ENCODE data around the gene LOXHD1. TPM values are rescaled to one million over a fixed set of nuclear protein-coding genes. Genes with fewer than 3 reads are reported as not detected.

Gene LOXHD1
- total and polyA plus RNA-seq, 2 of the 4 experiments (the other 2 are of a cell fraction) = not detected

- 20% methylated on average over 1 of the region's 6 CpGs; no CpG with 5 or more reads in 1 of the 2 experiments for WGBS, 2 experiments (ENCODE audit: extremely low coverage in 2 of 2, insufficient read length in 1 of 2)
These were observed 17.6 kb downstream of the LOXHD1 start for GRCh38 chr18:46639386-46639785.

More at GRCh38 chr18:46639386-46639785, 17.6 kb downstream of the LOXHD1 start:
- Histone ChIP-seq H3K9me1 (ENCODE audit: insufficient read depth, low read length) (no peaks in the 10 kb centered on the region), H2BK15ac (ENCODE audit: low read depth, low read length) (no peak overlapping the region), H2AFZ (replicated peaks; ENCODE audit: low read length, poor library complexity) (no peak overlapping the region), H2BK5ac (ENCODE audit: low read depth, low read length, poor library complexity, severe bottlenecking) (no peak overlapping the region), H3K27ac (ENCODE audit: insufficient read depth, low read length) (no peak overlapping the region), H3K56ac (ENCODE audit: extremely low read depth, insufficient read depth, low read length) (no peak overlapping the region), H3K14ac (replicated peaks; ENCODE audit: low read depth, low read length) (no peak overlapping the region), H4K91ac (ENCODE audit: insufficient read depth, low read depth, low read length) (no peak overlapping the region), H3K4ac (ENCODE audit: low read depth, low read length) (no peak overlapping the region), H4K8ac (ENCODE audit: low read depth in 2 of 2, low read length in 2 of 2) (no peak overlapping the region), H2BK120ac (ENCODE audit: low read depth, low read length) (no peak overlapping the region), H2AK9ac (replicated peaks; ENCODE audit: low read depth, low read length, poor library complexity) (no peak overlapping the region), H3K18ac (ENCODE audit: low read depth, low read length) (no peak overlapping the region), H4K20me1 (ENCODE audit: insufficient read depth, low read length) (no peaks in the 10 kb centered on the region), H3K79me1 (ENCODE audit: low read depth in 1 of 2, low read length in 2 of 2) (no peaks in the 10 kb centered on the region), H3K4me2 (ENCODE audit: low read depth, low read length) (no peak overlapping the region), H3K23ac (ENCODE audit: low read depth, low read length) (no peak overlapping the region), H3K4me3 (ENCODE audit: insufficient read depth, low read depth, low read length) (no peak overlapping the region), H3K9me3 (ENCODE audit: control insufficient read depth, insufficient read depth, low read length) (no peaks in the 10 kb centered on the region), H3K36me3 (ENCODE audit: control insufficient read depth, insufficient read depth, low read length) (no peaks in the 10 kb centered on the region), H3K27me3 (ENCODE audit: control insufficient read depth, insufficient read depth, low read length) (no peaks in the 10 kb centered on the region), H2BK20ac (ENCODE audit: low read depth, low read length) (no peak overlapping the region), H2AK5ac (ENCODE audit: low read depth, low read length) (no peak overlapping the region), H3K4me1 (ENCODE audit: control insufficient read depth, insufficient read depth, low read length) (no peaks in the 10 kb centered on the region), H4K5ac (ENCODE audit: low read depth, low read length) (no peak overlapping the region), H3K9ac (ENCODE audit: low read depth, low read length) (no peak overlapping the region)
- BruUV-seq (replicated peaks) = no TSS peak
- intact Hi-C loops (cut with micrococcal nuclease) (no loop called here), in situ Hi-C loops (cut with MboI; ENCODE audit: low sequenced_read_pairs) (no loop called here), dilution Hi-C loops (cut with HindIII; ENCODE audit: low sequenced_read_pairs, unreplicated experiment) (no loop called here)
- ATAC-seq (ENCODE audit: low read depth) (no peak), DNase-seq (no peak)
- TF ChIP-seq MXI1 (IDR thresholded peaks at IDR 0.05; ENCODE audit: borderline replicate concordance, low read depth, low read length) (no peak), POLR2A (IDR thresholded peaks at IDR 0.05; ENCODE audit: low read depth, low read length) (no peak), ELK1 (IDR thresholded peaks at IDR 0.05; ENCODE audit: borderline replicate concordance, low read depth, low read length) (no peak), BHLHE40 (IDR thresholded peaks at IDR 0.05; ENCODE audit: low read depth, low read length) (no peak), USF2 (IDR thresholded peaks at IDR 0.05; ENCODE audit: low read depth, low read length) (no peak)
- ChIA-PET CTCF (no interaction called here), POLR2A (ENCODE audit: unreplicated experiment) (no interaction called here)
